Glutamatergic neuron (in vitro differentiated cells): ENCODE data around the gene RPS28. TPM values are rescaled to one million over a fixed set of nuclear protein-coding genes. Genes with fewer than 3 reads are reported as not detected.
A peak's percentile ranks its signal among the peaks of the same experiment; 100 is the strongest.

Experiments
- DNase-seq: peaks from one replicate; pipeline ENCODE4 v3.0.0; 2022
- H3K27ac Mint-ChIP-seq: one replicate; pipeline ENCODE4 v1.8.0; 2020; ENCODE audit warnings: mild to moderate bottlenecking, mixed read lengths, inconsistent platforms; ENCODE audit not compliant: unreplicated experiment
- H3K27me3 Mint-ChIP-seq: one replicate; pipeline ENCODE4 v1.8.0; 2020; ENCODE audit warnings: mild to moderate bottlenecking, moderate library complexity, mixed read lengths, inconsistent platforms; ENCODE audit not compliant: unreplicated experiment
- H3K36me3 Mint-ChIP-seq: one replicate; pipeline ENCODE4 v1.8.0; 2020; ENCODE audit warnings: mild to moderate bottlenecking, mixed read lengths, inconsistent platforms; ENCODE audit not compliant: unreplicated experiment
- H3K4me1 Mint-ChIP-seq: one replicate; pipeline ENCODE4 v1.8.0; 2020; ENCODE audit warnings: mild to moderate bottlenecking, low read depth, mixed read lengths, inconsistent platforms; ENCODE audit not compliant: unreplicated experiment
- H3K4me3 Mint-ChIP-seq: one replicate; pipeline ENCODE4 v1.8.0; 2020; ENCODE audit warnings: mild to moderate bottlenecking, mixed read lengths, inconsistent platforms; ENCODE audit not compliant: unreplicated experiment
- H3K9me3 Mint-ChIP-seq: one replicate; pipeline ENCODE4 v1.8.0; 2020; ENCODE audit warnings: mild to moderate bottlenecking, moderate library complexity, mixed read lengths, inconsistent platforms; ENCODE audit not compliant: unreplicated experiment
- CTCF ChIP-seq: fragments of 200-600 bp; sonication (generic); IDR thresholded peaks from one replicate; pipeline ENCODE4 v1.5.0; 2021; ENCODE audit not compliant: partially characterized antibody, unreplicated experiment
- total RNA-seq: library from RNA; stranded (reverse); fragmentation: NEBNext Ultra II Directional; extraction: Animal tissue kit (Norgen Biotek cat#: 25700); gene quantifications from one replicate; pipeline ENCODE4 v1.2.1, GENCODE V29; 2021; ENCODE audit not compliant: unreplicated experiment

RPS28 gene
- total RNA-seq, 1 donor from 2014 or later = 1,030 TPM

GRCh38 chr19:8360196-8360595 lies 38.9 kb downstream of the RPS28 start:
- no peaks in the 10 kb centered on the region for H3K9me3 Mint-ChIP-seq
- no peak overlapping the region for H3K4me3 Mint-ChIP-seq
- peaks cover 9% of the 10 kb centered on the region for H3K27me3 Mint-ChIP-seq
- H3K27ac Mint-ChIP-seq = no peak overlapping the region
- peaks cover 2% of the 10 kb centered on the region for H3K4me1 Mint-ChIP-seq
- no peak for TF ChIP-seq CTCF
- no peaks in the 10 kb centered on the region for H3K36me3 Mint-ChIP-seq
- no peak for DNase-seq

GRCh38 chr19:8361921-8362793 lies 40.9 kb downstream of the RPS28 start:
- no peak for DNase-seq
- no peak overlapping the region for H3K4me3 Mint-ChIP-seq
- TF ChIP-seq CTCF = no peak

GRCh38 chr19:8363803-8364771 lies 42.8 kb downstream of the RPS28 start, which contains the start of gene ANGPTL4:
TSS of gene ANGPTL4 (plus strand) at chr19:8364155. CDS start at chr19:8364322, 167 bp downstream.
- Mint-ChIP-seq H3K27ac (no peak within 1 kb of the TSS), H3K36me3 (no peaks in the 10 kb centered on the region), H3K4me3 (peak within 1 kb of the TSS; percentile 77), H3K27me3 (peaks cover 14% of the 10 kb centered on the region), H3K9me3 (peaks cover 4% of the 10 kb centered on the region), H3K4me1 (peaks cover 2% of the 10 kb centered on the region)
- peak; percentile 64 for DNase-seq
- no peak for TF ChIP-seq CTCF

More at GRCh38 chr19:8361921-8362793, 40.9 kb downstream of the RPS28 start:
- H3K27ac Mint-ChIP-seq = no peak overlapping the region
- peaks cover 2% of the 10 kb centered on the region for H3K4me1 Mint-ChIP-seq
- H3K36me3 Mint-ChIP-seq = no peaks in the 10 kb centered on the region
- peaks cover 9% of the 10 kb centered on the region for H3K27me3 Mint-ChIP-seq
- peaks cover 1% of the 10 kb centered on the region for H3K9me3 Mint-ChIP-seq

- Mint-ChIP-seq H3K9me3 (peaks cover 4% of the 10 kb centered on the region), H3K27ac (no peak overlapping the region), H3K27me3 (peaks cover 14% of the 10 kb centered on the region), H3K4me3 (no peak overlapping the region), H3K36me3 (no peaks in the 10 kb centered on the region), H3K4me1 (peaks cover 2% of the 10 kb centered on the region)
- DNase-seq = no peak
- TF ChIP-seq CTCF = no peak
Observed at GRCh38 chr19:8366121-8366581, 44.9 kb downstream of the RPS28 start.
